C1 segment of cervical spinal cord (tissue), 14 donors: ENCODE data around the gene CPAMD8.
A peak's percentile ranks its signal among the peaks of the same experiment; 100 is the strongest.
"Not testable (repeated sequence)": the region's sequence is repeated elsewhere in the genome, so short reads cannot be mapped to it uniquely, and the experiment has no call there.

ENCODE experiments used
- DNase-seq, 14 donors: peaks; one replicate each; lab custom pipeline; 2025; lab: John Stamatoyannopoulos, UW

Gene CPAMD8

DNA sequence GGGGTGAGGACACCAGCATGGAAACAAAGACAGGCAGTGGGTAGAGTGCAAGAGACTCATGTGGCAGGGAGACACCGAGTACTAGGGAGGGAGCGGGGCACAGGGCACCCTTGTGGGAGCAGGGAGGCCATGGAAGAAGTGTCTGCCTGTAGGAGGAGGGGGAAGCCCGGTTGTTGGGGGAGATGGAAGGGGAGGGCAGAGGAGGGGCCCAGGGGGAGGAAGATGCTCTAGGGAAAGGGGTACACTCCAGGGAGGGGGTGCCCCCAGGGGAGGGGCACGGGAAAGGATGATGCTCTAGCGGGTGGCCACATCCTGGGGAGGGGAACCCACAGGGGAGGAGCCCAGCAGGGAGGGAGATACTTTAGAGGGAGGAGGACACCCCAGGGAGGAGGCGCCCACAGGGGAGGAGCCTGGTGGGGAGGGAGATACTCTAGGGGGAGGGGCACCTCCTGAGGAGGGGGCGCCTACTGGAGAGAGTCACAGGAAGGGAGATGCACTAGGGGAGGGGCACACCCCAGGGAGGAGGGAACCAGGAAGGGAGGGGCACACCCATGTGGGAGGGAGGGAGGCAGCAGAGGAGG is 24.9 kb downstream of the CPAMD8 start:
- peak in 1 of 14 donors; percentile 2 for DNase-seq

DNA sequence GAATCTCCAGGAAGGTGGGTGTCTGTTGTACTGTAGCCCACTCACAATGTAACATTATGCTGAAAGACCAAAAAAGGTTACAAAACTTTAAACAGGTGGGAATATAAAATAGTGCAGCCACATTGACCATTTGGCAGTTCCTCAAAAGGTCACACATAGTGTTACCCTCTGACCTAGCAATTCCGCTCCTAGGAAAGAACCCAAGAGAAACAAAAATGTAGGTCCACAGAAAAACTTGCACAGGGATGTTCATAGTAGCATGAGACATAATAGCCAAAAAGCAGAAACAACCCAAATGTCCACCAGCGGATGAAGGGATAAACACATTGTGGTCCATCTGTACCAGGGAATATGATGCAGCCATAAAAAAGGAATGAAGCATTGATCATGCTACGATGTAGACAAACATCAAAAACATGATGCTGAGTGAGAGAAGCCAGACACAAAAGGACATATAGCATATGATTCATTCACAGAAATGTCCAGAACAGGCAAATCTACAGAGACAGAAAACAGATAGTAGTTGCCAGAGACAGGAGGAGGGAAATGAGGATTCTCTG is 27.9 kb downstream of the CPAMD8 start:
- DNase-seq, result no peak

DNA sequence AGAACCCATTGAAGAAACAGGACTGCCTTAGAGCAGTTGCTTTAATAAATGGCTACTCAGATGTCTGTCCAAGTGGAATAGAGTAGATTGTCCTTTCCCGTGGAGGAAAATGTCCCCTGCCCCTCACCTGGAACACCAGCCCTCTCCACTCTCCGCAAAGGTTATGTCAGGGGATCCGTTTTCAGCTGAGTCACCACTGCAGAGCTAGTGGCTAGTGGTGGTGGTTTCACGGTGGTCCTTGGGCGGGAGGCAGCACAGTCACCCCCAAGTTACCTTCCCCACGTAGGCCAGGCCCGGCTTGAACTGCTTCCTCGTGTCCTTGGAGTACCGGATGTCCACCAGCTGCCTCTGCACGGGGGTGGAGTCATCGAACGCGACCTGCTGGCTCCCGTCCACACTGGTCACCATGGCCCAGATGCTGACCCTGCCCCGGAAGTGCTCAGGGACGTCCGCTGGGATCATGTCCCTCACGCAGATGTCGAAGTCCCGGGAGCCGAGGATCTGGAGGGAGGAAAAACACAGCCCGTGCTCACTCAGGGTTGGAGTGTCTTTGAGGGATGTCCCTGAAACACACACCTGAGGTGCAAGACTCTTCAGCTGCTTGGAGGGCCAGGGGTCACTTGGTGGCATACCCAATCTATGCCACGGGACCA is 29.6 kb downstream of the CPAMD8 start:
- not testable (repeated sequence) for DNase-seq

GRCh38 chr19:16988661-16989060 is 37.9 kb downstream of the CPAMD8 start:
- no peak for DNase-seq

- no peak for DNase-seq
Observed at GRCh38 chr19:16985403-16985802, 41.2 kb downstream of the CPAMD8 start.

DNA sequence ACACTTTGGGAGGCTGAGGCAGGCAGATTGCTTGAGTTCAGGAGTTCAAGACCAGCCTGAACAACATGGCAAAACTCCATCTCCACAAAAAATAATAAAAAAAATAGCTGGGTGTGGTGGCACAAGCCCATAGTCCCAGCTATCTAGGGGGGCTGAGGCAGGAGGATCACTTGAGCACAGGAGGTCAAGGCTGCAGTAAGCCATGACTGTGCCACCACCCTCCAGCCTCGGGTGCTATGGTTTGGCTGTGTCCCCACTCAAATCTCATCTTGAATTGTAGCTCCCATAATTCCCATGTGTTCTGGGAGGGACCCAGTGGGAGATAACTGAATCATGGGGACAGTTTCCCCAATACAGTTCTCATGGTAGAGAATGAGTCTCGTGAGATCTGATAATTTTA is 44.0 kb downstream of the CPAMD8 start:
- DNase-seq, result not testable (repeated sequence)

- no peak for DNase-seq
Observed at GRCh38 chr19:16978839-16979802, 47.5 kb downstream of the CPAMD8 start.

GRCh38 chr19:16978156-16978555 is 48.5 kb downstream of the CPAMD8 start:
- no peak for DNase-seq

DNA sequence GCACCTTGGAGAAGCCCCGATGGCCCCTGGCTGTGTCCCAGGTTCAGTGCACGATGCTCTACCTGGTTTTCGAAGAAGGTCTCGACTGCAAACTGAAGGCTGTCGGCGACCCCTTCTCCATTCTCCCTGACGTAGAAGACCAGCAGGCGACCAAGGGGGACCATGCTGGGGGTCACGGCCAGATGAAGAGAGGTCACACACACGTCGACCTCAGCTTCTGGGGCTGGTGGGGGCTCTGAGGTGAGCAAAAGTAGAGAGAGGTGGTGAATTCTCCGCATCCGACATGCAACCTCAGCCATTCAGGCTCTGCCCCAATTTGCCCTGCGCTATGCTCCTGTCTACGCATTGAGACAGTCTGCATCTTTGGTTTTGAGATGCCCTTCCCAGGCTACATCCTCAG is 49.3 kb downstream of the CPAMD8 start:
- no peak for DNase-seq

DNA sequence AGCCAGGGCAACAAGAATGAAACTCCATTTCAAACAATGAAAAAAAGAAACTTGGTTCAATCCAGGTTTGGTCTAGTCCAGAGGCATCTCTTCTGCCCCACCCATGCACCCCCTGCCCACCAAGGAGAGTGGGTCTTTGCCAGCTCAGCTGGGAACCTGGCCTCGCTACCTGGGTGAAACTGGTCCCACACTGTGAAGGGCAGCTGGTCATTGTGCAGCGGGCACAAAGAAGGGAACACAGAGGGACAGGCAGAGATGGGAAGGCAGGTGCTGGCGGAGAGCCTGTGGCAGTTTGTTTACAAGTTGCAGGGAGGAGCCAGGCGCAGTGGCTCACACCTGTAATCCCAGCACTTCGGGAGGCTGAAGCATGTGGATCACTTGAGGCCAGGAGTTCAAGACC is 50.2 kb downstream of the CPAMD8 start:
- no peak for DNase-seq

- DNase-seq, result no peak
Observed at GRCh38 chr19:16970821-16971220, 55.8 kb downstream of the CPAMD8 start.

DNA sequence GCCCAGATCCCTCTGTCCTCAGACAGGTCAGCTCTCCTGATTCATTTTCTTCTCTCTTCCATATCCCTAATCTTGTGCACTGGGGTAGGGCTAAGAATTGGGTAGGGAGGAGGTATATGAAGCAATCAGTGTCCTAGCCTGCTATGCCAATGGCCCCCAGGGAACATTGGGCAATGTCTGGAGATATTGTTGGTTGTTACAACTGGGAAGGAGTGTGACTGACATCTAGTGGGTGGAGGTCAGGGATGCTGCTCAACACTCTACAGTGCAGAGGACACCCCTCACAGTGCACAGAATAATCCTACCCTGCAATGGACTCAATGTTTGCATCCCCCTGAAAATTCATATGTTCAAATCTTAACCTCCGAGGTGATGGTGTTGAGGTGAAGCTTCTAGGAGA is 57.5 kb downstream of the CPAMD8 start:
- DNase-seq, result no peak

DNA sequence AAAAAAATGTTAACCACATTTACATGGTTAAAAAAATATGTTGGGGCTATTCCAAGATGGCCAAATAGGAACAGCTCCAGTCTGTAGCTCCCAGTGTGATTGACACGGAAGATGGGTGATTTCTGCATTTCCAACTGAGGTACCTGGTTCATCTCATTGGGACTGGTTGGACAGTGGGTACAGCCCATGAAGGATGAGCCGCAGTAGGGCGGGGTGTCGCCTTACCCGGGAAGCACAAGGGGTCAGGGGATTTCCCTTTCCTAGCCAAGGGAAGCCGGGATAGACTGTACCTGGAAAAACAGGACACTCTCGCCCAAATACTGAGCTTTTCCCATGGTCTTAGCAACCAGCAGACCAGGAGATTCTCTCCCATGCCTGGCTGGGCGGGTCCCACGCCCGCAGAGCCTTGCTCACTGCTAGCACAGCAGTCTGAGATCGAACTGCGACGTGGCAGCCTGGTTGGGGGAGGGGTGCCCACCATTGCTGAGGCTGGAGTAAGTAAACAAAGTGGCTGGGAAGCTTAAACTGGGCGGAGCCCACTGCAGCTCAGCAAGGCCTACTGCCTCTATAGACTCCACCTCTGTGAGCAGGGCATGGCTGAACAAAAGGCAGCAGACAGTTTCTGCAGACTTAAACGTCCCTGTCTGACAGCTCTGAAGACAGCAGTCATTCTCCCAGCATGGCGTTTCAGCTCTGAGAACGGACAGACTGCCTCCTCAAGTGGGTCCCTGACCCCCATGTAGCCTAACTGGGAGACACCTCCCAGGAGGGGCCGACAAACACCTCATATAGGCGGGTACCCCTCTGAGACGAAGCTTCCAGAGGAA is 65.4 kb downstream of the CPAMD8 start:
- DNase-seq, result not testable (repeated sequence)

DNA sequence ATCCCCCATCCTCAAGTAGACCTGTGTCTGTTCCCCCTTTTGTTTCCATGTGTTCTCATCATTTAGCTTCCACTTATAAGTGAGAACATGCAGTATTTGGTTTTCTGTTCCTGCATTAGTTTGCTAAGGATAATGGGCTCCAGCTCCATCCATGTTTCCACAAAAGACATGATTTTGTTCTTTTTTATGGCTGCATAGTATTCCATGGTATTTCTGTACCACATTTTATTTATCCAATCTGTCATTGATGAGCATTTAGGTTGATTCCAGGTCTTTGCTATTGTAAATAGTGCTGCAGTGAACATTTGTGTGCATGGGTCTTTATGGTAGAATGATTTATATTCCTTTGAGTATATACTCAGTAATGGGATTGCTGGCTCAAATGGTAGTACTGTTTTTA is 68.3 kb downstream of the CPAMD8 start:
- not testable (repeated sequence) for DNase-seq

DNA sequence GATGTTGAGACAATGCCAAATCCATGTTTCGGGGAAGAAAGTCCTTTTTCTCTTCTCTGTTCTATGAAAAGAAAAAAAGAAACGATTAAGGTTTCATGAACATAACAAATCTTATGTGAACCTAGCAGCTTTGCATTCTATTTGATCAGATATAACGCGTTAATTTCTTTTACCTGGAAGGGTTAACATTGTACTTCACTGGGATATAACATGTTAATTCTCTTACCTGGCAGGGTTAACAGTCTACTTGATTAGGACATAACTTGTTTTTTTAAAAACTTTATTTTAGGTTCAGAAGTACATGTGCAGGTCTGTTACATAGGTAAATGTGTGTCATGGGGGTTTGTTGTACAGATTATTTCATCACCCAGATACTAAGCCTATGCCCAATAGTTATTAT is 68.8 kb downstream of the CPAMD8 start:
- no peak for DNase-seq

DNA sequence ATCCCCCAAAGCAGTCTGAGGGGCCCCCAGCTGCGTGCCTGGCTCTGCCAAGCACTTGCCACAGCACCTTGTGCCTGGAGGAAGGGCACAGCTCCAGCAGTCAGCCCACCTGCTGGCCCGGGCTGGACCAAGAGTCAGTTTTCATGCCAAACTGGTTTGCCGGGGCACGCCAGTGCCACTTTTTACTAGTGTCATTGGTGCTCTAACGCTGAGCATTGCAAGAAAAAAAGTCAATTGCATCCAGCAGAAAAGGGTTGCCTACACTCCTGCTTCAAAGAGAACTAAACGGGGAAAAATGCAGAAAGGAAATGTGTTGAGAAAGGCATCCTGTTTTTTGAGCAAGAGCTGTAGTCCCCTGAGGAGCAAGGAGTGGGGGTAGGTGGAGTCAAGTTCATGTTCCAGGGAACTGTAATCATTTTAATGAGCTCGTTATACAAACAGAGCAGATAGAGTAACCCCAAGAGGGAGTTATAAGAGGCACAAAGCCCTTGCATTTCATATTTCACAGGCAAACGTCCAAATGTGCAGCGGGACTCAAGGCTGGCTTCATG is 69.4 kb downstream of the CPAMD8 start:
- no peak for DNase-seq

GRCh38 chr19:16955161-16955560 is 71.4 kb downstream of the CPAMD8 start:
- DNase-seq, result no peak

- DNase-seq, result no peak
Observed at GRCh38 chr19:16952046-16952445, 74.6 kb downstream of the CPAMD8 start.

GRCh38 chr19:16951529-16951928 is 75.1 kb downstream of the CPAMD8 start:
- DNase-seq, result no peak

DNA sequence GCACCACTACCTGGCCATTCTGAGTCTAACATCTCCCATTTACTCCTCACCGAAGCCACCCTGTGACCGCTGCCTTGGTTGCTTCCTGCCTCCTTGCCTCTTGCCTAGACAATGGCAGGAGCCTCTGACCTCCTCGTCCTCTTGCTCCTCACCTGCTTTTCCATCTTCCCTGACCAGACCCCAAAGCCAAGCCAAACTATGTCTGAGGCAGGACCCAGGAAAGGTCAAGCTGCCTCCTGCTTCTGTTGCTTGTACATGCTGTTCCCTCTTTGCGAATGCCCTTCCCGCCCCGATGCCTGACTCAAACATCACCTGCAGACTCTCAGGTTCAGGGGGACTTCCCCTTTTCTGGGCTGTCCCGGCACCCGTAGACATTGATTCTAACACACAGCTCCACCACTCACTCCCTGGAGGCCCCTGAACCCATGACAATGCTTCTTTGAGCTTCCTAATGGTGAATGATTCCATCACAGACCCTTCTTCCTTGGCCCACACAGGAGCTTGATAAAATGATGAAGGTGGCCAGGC is 77.0 kb downstream of the CPAMD8 start:
- no peak for DNase-seq
